ENCODE results near the gene PLCG1.

Gene PLCG1

GRCh38 chr20:41094353-41095055 lies 42.8 kb upstream of the PLCG1 start:
- TF ChIP-seq FOXP2 (optimal IDR thresholded peaks at IDR 0.05; ENCODE audit: borderline replicate concordance, extremely low read depth, extremely low read length, insufficient read depth) (no peak), SIN3A (IDR thresholded peaks at IDR 0.05; ENCODE audit: borderline replicate concordance, insufficient read depth, low read length) (no peak), POLR2AphosphoS5 (IDR thresholded peaks at IDR 0.05; ENCODE audit: low read depth, low read length) (no peak), REST (IDR thresholded peaks at IDR 0.05; ENCODE audit: insufficient read depth in 1 of 2, low read depth in 2 of 2, low read length in 2 of 2) (no peak), TAF1 (IDR thresholded peaks at IDR 0.05; ENCODE audit: borderline replicate concordance, insufficient read depth, low read length) (no peak)

- no peak for TF ChIP-seq TAF1 (IDR thresholded peaks at IDR 0.05; ENCODE audit: borderline replicate concordance, insufficient read depth, low read length)
- no peak for TF ChIP-seq FOXP2 (optimal IDR thresholded peaks at IDR 0.05; ENCODE audit: borderline replicate concordance, extremely low read depth, extremely low read length, insufficient read depth)
- no peak for TF ChIP-seq POLR2AphosphoS5 (IDR thresholded peaks at IDR 0.05; ENCODE audit: low read depth, low read length)
- TF ChIP-seq SIN3A (IDR thresholded peaks at IDR 0.05; ENCODE audit: borderline replicate concordance, insufficient read depth, low read length): no peak
- no peak for TF ChIP-seq REST (IDR thresholded peaks at IDR 0.05; ENCODE audit: insufficient read depth in 1 of 2, low read depth in 2 of 2, low read length in 2 of 2)
Observed at GRCh38 chr20:41095110-41095969, 42.0 kb upstream of the PLCG1 start.

GRCh38 chr20:41098703-41099250 lies 38.6 kb upstream of the PLCG1 start:
- TF ChIP-seq POLR2AphosphoS5 (IDR thresholded peaks at IDR 0.05; ENCODE audit: low read depth, low read length) (no peak), TAF1 (IDR thresholded peaks at IDR 0.05; ENCODE audit: borderline replicate concordance, insufficient read depth, low read length) (no peak), REST (IDR thresholded peaks at IDR 0.05; ENCODE audit: insufficient read depth in 1 of 2, low read depth in 2 of 2, low read length in 2 of 2) (no peak), FOXP2 (optimal IDR thresholded peaks at IDR 0.05; ENCODE audit: borderline replicate concordance, extremely low read depth, extremely low read length, insufficient read depth) (no peak), SIN3A (IDR thresholded peaks at IDR 0.05; ENCODE audit: borderline replicate concordance, insufficient read depth, low read length) (no peak)

- TF ChIP-seq TAF1 (IDR thresholded peaks at IDR 0.05; ENCODE audit: borderline replicate concordance, insufficient read depth, low read length): no peak
- TF ChIP-seq FOXP2 (optimal IDR thresholded peaks at IDR 0.05; ENCODE audit: borderline replicate concordance, extremely low read depth, extremely low read length, insufficient read depth): no peak
- TF ChIP-seq SIN3A (IDR thresholded peaks at IDR 0.05; ENCODE audit: borderline replicate concordance, insufficient read depth, low read length): no peak
Observed at GRCh38 chr20:41100001-41100480, 37.3 kb upstream of the PLCG1 start.

GRCh38 chr20:41101660-41102059 lies 35.7 kb upstream of the PLCG1 start:
- TF ChIP-seq REST (IDR thresholded peaks at IDR 0.05; ENCODE audit: insufficient read depth in 1 of 2, low read depth in 2 of 2, low read length in 2 of 2) (no peak), POLR2AphosphoS5 (IDR thresholded peaks at IDR 0.05; ENCODE audit: low read depth, low read length) (no peak), TAF1 (IDR thresholded peaks at IDR 0.05; ENCODE audit: borderline replicate concordance, insufficient read depth, low read length) (no peak), FOXP2 (optimal IDR thresholded peaks at IDR 0.05; ENCODE audit: borderline replicate concordance, extremely low read depth, extremely low read length, insufficient read depth) (no peak), SIN3A (IDR thresholded peaks at IDR 0.05; ENCODE audit: borderline replicate concordance, insufficient read depth, low read length) (no peak)
